Posterior vena cava (tissue), 2 donors: Measurements from ENCODE around the gene LMBR1. TPM values are rescaled to one million over a fixed set of nuclear protein-coding genes. Genes with fewer than 3 reads are reported as not detected.
"Not testable (repeated sequence)": the region's sequence is repeated elsewhere in the genome, so short reads cannot be mapped to it uniquely, and the experiment has no call there.

Experiments
- DNase-seq: peaks from one replicate; pipeline ENCODE4 v3.0.0-alpha.2; 2020; ENCODE audit warnings: low spot score
- intact Hi-C, 2 donors: fragments of 100-400 bp; cut with DNase I; formaldehyde crosslinking; loops; one replicate each; pipeline versions ENCODE4 v1.14.1 to v1.14.2; 2022 to 2023
- total RNA-seq, 2 donors: library from RNA; stranded (reverse); fragmentation: NEBNext Ultra II Directional; extraction: Animal tissue kit (Norgen Biotek cat#: 25700); gene quantifications; one replicate each; pipeline ENCODE4 v1.2.1, GENCODE V29; 2021
- donor health status: DM: yes; HTN: yes; CAD: no.
- donor health status: DM: yes; HTN: yes; CAD: no.

LMBR1 gene
- total RNA-seq, 2 donors from 2014 or later, result 55.5 to 65.1 TPM

DNA sequence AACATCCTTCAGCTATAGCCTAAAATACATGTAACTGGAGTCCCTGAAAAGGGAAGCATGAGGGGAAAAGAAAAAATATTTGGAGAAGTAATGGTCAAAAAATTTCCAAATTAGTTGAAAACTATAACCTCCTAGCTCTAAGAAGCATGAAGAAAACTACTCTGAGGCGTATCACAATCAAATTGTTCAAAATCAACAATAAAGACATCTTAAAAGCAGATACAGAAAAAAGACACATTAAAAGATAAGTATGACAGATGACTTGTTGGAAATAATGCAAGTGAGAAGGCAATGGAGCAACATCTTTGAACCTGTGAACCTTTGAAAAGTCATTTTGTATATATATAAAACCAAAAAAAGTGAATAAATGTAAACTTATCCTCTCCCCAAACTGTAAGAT is 159.3 kb downstream of the LMBR1 start:
- intact Hi-C loops, result no loop called here
- no peak for DNase-seq

DNA sequence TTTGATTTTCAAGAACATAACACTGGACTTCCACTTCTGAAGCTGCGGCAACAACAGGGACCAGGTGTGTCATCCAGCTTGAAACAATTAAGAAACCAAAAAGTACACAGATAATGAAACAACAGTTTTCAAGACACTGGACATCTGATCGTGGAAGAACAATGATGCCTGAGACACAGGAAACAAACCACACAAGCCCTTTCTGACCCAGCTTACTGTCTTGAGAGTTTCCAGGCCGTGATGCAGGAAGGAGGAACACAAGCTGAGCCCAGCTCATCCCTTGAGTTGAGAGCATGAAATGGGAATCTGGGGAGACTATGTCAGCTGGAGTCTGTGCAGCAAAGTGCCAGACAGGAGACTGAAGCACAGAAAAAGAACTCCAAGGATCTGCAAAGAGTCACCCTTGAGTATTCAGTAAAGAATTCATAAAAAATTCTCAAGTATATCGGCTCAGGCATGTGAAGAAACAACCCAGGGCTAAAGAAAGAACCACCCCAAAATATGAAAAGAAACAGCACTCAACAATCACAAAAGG is 160.8 kb downstream of the LMBR1 start:
- intact Hi-C loops, result no loop called here
- no peak for DNase-seq

DNA sequence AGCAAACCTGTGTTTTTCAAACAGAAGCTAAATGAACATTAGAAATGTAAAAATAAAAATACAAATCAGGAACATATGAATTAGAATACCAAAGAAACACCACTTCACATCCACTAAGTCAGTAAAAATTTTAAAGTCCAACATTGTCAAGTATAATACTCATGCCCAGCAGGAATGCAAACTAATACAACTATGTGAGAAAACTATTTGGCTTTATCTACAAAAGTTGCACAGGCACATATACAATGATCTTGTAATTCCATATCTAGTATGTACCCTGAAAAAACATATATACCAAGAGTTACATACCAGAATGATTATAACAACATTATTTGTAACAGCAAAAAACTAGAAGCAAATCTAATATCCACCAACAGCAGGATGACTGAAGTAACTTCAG is 161.3 kb downstream of the LMBR1 start:
- no peak for DNase-seq
- intact Hi-C loops, result no loop called here

DNA sequence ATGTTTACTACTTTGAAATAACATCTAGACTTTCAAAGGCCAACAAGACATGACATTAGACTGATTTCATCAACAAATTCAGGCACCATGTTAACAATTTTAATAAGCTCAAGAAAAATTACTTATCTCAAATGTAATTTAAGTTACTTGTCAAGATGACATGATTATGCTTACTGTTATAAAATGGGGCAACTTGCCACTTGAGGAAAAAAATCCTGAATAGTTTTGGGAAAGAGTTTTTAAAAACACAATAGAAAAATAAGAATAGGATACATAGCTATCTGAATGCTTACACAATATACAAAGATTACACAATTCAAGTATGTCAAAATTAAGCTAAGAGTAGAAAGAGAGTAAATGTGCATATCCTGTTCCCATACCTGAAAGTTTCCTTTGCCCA is 167.0 kb downstream of the LMBR1 start:
- intact Hi-C loops, result no loop called here
- DNase-seq, result no peak

DNA sequence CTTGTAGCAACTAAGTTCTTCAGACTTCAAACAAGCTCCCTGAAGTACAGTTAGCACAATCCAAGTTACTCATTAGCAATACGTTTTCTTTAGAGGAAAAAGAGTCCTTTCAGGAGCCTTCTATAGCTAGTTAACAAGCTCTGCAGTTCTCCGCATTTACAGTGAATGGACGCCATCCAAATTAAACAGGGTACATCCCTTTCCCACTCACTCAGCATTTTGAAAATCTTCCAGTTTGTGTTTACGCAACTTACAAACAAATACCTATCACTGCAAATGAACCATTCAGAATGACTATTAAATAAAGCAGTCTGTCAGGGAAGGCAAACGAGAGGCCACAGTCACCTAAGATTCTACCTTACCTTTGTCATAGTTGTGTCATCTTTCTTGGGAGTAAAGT is 167.9 kb downstream of the LMBR1 start:
- intact Hi-C loops, result no loop called here

DNA sequence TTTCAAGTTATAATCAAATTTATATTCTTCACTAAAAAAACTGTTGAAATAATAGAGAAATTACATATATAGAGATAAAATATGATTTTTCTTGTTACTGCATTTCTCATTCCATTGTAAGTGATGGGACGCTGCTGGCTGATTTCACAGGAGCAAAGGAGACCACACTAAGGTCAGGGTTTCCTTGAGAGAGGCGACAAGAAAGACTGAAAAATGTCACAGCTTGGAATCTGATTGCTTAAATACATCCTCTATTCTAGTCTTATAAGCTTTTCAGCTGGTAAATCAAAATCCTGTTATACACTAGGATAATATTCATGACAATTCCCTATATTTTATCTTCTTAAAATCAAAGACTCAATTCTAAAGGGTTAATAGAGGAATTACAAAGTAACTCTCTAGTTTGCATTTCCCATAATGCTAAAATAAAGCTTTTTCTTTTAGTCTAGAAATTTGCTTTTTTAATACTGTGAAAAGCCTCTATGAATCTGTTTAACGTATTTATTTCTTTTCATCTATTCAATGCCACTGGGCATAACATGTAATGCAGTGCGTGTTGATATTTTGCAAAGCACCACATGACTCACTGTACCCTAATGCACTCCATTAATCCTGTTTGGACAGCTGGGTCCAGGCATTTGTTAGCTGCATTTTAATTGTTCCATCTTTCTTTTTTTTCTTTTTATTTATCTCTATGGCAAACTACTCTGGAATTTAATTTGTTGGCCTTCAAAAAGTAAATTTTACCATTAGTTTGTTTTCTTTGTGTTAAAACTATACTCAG is 170.7 kb downstream of the LMBR1 start:
- DNase-seq, result no peak
- intact Hi-C loops, result no loop called here

More for the DNA sequence above, 167.9 kb downstream of the LMBR1 start:
- DNase-seq, result no peak

DNA sequence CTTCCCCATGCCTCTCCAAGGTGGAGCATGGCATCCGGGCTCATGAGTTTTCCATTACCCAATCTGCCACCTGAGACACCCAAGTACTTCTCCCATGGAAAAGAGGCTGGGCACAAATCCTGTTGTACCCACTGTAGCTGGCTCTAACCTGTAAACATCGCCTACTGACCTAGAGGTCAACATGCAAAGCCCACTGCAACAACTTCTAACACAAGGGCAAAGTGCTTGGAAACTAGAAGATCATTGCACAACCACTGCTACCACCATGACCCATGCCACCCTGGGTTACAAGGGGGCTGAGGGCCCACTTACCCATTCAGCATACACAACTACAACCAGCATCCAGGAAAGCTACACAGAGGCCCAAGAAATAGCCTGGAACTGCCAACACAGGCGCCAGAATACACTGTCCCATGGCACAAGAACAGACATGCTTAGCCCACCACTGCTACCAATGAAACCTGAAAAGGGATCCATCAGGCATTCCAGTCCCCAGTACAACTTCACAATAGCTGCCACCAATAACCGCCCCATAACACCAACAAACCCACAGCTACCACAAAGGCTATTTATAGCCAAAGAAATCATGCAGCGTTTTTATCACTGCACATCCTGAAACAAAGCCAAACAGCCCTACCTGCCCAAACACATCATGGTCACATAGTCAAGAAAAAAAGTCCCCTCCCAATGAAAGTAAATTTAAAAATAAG is 189.1 kb downstream of the LMBR1 start:
- DNase-seq, result no peak
- intact Hi-C loops, result no loop called here

DNA sequence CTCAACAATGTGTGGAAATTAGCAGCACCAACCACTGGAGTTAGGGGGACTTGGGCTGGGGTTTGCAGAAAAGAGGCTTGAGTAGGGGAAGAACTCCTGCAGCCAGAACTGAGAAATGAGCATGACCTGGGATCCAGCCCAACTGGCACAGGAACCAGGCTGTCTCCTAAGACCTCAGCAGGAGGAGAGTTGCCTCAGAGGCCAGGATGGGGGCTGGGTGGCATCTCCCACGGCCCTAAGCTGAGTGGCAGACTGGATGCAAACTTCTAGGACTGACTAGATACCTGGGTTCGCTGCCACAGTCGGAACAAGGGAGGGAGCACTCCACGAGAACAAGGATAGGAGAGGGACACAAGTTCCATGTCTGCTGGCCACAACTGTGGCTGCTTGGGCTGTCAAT is 189.8 kb downstream of the LMBR1 start:
- intact Hi-C loops, result no loop called here
- no peak for DNase-seq

DNA sequence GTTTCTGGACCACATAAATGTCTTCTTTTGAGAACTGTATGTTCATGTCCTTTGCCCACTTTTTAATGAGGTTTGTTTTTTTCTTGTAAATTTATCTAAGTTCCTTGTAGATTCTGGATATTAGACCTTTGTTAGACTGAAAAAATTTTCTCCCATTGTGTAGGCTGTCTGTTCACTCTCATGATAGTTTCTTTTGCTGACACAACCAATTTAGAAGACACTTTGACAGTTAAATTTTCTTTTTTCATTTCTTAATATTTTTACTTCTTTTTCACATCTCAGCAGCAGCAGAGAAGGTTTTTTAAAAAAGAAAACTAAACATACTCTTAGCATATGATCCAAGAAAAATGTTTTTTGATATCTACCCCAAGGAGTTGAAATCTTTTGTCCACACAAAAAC is 190.6 kb downstream of the LMBR1 start:
- DNase-seq, result no peak
- intact Hi-C loops, result no loop called here

DNA sequence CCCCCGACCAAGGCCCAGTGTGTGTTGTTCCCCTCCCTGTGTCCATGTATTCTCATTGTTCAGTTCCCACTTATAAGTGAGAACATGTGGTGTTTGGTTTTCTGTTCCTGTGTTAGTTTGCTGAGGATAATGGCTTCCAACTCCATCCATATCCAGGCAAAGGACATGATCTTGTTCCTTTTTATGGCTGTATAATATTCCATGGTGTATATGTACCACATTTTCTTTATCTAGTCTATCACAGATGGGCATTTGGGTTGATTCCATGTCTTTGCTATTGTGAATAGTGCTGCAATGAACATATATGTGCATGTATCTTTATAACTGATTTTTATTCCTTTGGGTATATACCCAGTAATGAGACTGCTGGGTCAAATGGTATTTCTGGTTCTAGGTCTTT is 191.2 kb downstream of the LMBR1 start:
- intact Hi-C loops, DNase-seq: not testable (repeated sequence)

DNA sequence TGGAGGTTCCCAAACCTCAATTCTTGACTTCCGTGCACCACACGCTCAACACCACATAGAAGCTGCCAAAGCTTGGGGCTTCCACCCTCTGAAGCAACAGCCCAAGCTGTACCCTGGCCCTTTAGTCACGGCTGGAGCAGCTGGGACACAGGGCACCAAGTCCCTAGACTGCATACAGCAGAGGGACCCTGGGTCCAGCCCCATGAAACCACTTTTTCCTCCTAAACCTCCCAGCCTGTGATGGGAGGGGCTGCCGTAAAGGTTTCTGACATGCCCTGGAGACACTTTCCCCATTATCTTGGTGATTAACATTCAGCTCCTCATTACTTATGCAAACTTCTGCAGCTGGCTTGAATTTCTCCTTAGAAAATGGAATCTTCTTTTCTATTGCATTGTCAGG is 194.5 kb downstream of the LMBR1 start:
- DNase-seq, intact Hi-C loops: not testable (repeated sequence)

DNA sequence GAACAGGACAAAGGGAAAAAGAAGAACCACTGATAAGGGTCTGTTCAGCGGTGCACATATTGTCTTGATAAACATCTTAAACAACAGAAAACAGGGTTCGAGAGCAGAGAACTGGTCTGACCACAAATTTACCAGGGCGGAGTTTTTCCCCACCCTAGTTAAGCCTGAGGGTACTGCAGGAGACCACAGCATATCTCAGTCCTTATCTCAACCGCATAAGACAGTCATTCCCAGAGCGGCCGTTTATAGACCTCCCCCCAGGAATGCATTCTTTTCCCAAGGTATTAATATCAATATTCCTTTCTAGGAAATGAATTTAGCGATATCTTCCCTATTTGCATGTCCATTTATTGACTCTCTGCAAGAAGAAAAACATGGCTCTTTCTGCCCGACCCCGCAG is 195.7 kb downstream of the LMBR1 start:
- DNase-seq, intact Hi-C loops: not testable (repeated sequence)

DNA sequence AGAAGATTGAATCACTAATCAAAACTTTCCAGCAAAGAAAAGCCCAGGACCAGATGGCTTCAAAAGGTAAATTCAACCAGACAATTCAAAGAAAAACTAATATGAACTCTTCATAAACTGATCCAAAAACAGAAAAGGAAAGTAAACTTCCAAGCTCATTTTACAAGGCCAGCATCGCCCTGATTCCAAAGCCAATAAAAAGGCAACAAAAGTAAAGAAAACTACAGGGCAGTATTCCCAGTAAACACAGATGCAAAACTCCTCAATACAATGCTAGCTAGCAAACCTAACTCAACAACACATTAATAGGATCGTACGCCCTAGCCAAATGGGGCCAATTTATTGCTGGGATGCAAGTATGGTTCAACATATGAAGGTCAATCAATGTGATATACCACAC is 199.4 kb downstream of the LMBR1 start:
- intact Hi-C loops, result no loop called here
- no peak for DNase-seq

DNA sequence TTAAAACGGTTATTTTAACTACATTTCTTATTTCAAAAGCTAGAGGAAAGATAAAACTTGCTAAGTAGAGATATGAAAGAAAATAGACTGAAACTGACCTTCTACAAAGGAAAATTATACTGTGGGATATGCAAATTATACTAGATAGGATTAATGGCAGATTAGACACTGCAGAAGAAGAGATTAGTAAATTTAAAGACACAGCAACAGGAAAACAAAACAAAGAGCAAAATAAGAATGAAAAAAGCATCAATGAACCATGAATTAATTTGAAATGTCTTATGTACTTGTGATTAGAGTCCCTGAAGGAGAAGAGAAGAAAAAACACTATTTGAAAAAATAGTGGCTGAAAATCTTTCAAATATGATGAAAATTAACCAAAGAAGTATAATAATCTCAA is 200.1 kb downstream of the LMBR1 start:
- intact Hi-C loops, result no loop called here
- no peak for DNase-seq

DNA sequence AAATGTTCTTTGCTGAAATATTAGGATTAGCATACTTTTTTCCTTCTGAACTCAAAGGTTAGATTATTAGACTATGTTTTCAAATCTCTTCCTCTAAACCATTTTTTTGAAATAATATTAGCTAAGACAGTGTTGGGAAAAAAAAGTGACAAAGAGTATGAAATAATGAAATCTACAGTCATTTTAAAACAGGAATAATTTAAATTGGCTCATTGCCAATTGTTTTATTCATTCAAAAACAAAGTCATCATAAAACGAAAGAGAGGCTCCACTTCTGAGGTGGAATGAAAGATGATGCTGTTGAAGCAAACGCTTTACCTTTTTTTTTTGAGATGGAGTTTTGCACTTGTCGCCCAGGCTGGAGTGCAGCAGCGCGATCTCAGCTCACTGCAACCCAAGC is 201.2 kb downstream of the LMBR1 start:
- no peak for DNase-seq
- intact Hi-C loops, result no loop called here

DNA sequence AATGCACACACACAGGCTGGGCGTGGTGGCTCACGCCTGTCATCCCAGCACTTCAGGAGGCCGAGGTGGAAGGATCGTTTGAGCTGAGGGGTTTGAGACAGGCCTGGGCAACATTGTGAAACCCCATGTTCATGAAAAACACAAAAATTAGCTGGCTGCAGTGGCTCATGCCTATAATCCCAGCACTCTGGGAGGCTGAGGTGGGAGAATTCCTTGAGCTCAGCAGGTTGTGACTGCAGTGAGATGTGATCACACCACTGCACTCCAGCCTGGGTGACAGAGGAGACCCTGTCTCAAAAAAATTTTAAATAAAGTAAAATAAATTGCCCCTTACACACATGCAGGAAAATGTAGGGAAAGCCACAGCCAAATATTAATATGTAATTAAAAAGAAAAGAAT is 208.3 kb downstream of the LMBR1 start:
- no peak for DNase-seq
- intact Hi-C loops, result no loop called here

DNA sequence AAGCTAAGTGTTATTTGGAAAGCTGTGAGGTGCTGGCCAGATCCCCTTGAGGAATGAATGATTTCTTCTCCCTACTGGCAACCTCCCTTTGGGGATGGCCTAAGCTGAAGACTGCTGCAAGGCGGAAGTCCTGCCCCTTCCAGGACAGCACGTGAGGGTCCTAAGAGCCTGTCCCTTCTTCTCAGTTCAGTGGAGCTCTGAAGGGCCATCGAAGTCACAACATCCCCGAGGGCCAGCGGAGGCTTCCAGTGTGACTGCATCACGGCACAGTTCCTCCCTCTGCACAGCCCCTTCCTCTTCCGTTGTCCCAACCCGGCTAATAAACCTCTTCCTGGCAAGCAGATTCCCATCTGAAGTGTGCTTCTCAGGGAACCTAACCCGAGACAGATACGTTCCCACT is 208.7 kb downstream of the LMBR1 start:
- intact Hi-C loops, result no loop called here
- no peak for DNase-seq

DNA sequence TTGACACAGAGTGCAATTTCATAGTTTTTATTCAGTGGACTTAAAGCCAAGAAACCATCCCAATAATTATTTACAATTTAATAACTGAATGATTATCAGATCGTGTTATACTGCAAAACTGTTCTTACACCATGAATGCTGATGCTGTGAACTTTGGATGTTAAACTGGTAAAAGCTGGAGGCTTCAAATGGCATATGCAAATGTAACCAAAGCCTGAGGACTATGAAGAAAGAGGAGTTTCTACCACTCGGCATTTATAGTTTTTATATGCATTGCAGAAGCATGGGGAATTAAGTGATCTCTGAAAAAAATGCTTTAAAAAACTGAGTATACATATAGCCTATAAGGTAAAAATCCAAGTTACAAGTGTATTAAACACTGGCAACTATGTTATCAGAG is 210.1 kb downstream of the LMBR1 start:
- intact Hi-C loops, result no loop called here
- no peak for DNase-seq

DNA sequence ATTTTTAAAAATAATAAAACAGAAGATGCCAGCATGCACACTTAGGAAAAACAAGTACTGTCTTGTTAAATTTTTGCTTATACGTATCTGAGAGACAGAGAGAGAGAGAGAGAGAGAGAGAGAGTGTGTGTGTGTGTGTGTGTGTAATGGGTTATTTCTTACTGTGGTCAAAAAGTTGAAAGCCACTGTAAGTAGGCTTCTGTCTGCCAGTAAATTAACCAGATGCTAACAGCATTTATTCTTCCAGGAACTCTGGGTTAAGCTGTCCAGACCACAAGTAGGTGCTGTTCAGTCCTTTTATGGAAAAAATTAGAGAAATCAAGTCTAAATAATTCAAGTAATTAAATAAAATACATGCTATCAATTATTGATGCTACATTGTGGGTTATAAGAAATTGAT is 212.7 kb downstream of the LMBR1 start:
- intact Hi-C loops, result no loop called here
- DNase-seq, result no peak

DNA sequence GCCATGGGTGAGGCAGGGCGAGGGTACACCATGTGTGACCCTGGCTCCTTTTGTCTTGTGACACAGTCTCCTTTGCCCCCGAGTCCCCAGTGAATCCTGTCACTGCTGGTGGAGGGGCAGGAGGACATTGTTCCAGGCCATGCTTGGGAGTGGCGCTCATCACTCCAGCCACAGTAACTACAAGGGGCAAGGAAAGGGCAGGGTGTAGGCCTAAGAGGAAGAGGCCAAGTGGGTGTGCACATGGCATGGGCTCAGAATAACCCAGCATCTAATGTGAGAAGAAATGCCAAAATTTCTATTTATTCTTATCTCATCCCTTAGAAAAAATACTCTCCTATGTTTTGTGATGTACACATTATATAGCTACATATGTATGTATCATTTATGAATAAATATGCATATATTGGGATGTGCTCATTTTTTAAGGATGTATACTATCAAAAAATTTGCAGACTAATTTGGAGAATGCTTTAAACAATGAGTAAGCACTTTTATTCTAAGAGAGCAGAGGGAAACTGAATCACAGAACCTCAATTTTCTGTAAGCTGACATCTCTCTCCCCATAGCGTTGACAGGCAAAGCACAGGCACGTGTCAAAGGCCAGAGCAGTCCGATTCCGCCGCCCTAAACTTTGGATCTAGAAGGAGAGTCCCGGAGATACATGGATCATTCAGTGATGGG is 215.5 kb downstream of the LMBR1 start:
- DNase-seq, result no peak
- intact Hi-C loops, result no loop called here
